Activated T-cell treated with anti-CD3 and anti-CD28 coated beads for 4 hours (primary cell): ENCODE data around the gene SHLD1.
"Not testable (repeated sequence)": the region's sequence is repeated elsewhere in the genome, so short reads cannot be mapped to it uniquely, and the experiment has no call there.

Source experiments
- DNase-seq: peaks from one replicate; pipeline ENCODE4 v3.0.0-alpha.2; 2020

Gene SHLD1

DNA sequence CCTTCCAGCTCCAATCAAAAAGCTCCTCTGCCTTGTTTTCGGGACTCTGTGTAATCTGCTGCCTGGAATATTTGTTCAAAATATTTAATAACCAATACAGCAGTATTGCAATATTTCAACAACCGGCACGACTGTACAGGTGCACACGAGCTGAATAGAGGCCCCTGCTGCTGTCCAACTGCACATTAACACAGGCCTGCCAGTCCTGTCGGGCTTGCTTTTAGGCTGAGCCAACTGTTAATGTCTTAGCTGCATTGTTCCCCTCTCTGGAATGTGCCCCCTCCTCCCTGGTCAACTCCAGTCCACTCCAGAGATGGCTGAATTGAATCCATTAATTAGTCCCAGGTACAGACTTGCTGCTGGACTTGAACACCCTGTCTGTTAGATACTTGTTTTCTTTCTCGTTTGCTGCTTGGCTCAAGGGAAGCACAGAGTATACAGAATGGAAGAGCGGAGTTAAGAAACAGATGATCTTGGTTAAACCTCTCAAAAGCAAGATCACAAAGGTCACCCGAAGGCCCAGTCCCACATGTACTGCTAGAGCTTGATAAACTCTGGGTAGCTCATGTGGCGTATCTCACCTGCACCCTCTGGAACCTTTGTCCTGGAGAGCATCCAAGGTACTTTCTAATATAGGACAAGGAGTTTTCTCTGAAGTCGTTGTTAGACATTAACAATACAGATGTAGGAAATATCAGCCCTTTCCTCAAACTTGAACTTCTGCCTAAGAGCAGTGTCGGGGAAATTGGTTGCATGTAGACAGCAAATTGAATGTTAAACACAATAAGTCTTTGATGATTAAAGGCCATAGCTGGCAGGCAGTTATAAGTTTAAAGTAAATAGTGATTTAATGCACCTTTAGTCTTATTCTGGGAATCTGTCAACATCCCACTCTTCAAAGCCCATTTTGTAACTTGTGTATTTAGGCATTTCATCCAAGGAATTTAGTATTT lies 31.9 kb downstream of the SHLD1 start:
- DNase-seq, result no peak

DNA sequence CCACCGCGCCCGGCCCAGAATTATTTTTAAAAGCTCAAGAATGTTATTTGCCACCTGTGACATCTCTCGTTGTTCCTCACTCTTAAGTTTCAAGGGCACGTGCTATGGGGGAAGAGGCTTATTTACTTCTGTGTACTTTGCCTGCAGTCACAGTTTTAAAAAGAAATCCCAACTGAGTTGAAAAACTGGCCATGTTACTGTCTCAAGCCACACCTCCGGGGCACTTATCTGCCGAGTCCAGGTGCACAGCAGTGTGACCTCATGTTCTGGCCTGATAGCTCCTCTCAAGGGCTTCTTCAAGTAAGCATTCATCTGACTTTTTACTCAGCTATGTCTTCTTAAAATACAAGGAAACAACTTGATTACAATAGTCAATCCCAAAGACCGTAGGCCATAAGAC lies 34.5 kb downstream of the SHLD1 start:
- DNase-seq, result no peak

DNA sequence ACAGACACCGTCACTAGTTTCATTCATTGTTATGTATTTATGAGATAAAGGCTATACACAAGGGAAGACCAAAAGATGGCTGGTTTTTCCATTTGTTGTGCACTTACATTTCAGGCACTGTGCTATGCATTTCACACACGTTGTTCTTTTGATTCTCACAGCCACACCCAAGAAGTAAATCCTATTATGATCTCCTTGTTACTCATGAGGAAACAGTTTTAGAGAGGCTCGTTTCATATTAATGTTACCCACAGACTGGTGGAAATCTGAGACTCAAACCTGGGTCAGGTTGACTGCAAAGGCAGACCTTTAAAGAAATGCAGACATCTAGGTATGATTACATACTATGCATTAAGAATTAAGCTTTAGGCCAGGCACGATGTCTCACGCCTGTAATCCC lies 34.9 kb downstream of the SHLD1 start:
- no peak for DNase-seq

DNA sequence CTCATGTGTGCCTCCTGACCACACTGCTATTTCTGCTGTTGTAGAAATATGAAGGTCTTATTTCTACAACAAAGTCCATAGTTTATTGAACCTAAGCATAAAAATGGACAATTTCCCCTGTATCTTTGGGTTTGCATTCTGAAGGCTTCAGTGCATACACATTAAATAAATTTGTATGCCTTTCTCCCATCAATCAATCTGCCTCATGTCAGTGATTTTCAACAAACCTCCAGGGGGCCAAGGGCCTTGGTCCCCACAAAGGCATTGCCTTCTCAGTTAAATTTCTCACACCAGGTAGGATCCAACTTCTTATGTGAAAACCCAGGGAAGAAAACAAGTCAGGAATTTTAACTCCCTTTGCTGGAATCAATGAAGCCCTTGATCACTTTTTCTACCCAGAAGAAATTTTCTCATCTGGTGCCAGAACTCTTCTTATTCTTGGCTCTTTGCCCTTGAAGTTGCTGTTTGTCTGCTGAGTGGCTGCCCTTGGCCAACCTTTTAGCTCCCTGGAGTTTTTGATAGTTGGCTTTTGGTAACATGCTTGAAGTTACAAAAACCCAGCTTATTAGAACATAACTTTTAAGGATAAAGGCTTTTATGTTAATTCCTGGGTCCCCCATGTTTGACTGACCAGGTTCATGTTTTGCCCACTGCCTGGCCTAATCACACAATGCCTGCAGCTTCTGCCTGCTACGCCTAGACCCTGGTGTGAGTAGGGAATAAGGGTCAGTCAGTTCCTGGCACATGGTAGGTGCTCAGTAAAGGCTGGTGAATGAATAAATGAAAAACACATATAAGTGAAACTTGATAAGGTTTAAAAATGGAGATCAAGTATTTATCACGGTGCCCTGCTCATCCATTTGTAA lies 37.0 kb downstream of the SHLD1 start:
- DNase-seq, result no peak

DNA sequence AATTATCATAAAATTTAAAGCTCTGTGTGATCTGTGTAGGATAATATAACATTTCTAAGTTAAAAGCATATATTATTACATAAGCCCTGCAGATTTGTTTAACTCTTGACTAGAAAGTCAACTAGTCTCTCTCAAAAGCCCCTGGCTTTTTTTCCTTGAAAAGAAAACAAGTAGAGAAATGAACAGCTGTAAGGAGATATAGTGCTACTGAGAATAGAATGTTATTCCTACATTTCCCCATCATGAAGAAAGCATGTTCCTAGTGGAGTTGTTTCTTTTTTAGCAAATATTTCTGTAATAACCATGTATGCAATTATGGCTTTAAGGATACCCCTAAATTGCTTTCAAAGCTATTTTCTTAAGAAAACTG lies 37.6 kb downstream of the SHLD1 start:
- no peak for DNase-seq

DNA sequence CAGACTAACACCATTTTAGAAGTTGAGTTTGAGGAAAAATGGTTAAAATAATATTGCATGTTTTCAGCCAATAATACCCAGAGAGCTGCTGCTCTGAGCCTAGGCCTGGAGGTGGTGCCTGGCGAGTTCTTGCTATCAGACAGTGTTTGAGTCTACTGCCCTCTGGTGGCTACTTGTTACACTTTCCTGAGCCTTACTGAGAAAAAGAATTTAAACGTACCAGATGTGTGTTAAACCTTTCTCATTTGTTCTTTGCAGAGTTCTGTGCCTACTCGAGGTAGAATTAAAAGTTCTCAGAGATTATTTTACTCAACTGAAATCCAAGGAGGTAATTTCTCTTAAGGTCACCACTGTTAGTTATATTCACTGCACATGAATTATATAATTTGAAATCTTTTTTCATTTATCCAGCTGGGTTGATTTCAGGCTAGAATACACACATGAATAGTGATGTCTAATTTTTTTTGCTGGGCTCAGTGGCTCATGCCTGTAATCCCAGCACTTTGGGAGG lies 38.2 kb downstream of the SHLD1 start:
- peak; percentile 71 for DNase-seq

DNA sequence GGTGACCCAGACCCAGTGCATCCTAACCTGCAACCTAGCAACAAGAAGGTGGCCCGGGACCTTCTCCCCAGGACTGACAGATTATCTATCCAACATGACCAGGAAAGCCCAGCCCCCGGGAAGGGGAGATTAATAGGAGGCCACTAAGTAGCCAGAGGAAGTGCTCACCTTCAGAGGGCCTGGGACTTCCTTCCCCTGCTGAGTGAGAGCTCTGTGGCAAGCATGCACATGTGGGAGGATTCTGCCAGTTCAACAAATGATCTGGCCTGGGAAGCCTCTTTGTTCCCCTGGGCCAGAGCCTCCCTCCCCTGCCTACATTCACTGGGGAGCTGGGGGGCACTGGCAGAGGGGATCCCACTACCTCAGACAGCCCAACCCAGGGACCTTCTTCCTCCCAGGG lies 39.6 kb downstream of the SHLD1 start:
- no peak for DNase-seq

DNA sequence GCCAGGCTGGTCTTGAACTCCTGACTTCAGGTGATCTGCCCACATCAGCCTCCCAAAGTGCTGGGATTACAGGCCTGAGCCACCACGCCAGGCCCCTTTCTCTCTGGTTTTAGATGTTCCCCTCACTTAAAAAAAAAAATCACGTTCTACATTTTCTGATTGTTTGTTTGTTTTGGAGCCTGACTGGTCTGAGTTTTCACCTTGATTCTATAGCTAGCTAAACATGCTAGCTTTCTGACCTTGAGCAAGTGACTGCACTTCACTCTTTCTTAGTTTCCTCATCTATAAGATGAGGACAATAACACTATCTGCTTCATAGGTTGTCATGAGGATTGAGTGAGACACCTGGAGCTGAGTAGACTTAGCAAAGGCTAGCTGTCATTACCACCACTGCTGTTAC lies 43.7 kb downstream of the SHLD1 start:
- DNase-seq, result no peak

DNA sequence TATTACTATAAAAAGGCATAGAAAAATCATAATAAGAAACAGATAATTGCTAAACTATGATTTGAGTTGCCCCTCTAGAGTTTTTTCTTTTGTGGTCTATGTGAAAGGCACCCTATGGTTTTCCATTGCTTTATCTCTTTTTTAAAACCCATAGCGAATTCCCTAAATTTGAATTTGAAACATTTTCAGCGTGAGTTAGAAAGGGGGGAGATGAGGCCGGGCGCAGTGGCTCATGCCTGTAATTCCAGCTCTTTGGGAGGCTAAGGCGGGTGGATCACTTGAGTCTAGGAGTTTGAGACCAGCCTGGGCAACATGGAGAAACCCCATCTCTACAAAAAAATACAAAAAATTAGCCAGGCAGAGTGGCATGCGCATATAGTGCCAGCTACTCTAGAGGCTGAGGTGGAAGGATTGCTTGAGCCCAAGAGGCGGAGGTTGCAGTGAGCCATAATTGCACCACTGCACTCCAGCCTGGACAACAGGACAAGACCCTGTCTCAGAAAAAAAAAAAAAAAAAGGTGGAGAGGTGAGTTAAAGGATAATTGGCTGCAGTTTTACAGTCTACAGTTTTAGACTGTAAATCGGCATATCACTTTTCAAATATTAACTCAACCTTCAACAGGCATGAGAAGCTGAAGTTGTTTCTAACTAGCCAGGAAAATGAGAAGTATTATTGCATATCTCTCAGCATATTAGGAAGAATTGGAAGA lies 46.3 kb downstream of the SHLD1 start:
- no peak for DNase-seq

DNA sequence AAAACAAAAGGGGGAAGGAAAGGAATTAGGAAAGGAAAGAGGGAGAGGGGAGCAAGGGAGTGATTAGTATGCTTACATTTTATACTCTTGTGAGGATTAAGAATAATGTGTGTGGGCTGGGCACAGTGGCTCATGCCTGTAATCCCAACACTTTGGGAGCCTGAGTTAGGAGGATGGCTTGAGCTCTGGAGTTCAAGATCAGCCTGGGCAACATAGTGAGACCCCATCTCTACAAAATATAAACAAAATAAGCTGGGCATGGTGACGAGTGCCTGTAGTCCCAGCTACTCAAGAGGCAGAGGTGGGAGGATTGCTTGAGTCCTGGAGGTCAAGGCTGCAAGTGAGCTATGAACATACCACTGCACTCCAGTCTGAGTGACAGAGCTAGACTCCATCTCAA lies 47.0 kb downstream of the SHLD1 start:
- no peak for DNase-seq

DNA sequence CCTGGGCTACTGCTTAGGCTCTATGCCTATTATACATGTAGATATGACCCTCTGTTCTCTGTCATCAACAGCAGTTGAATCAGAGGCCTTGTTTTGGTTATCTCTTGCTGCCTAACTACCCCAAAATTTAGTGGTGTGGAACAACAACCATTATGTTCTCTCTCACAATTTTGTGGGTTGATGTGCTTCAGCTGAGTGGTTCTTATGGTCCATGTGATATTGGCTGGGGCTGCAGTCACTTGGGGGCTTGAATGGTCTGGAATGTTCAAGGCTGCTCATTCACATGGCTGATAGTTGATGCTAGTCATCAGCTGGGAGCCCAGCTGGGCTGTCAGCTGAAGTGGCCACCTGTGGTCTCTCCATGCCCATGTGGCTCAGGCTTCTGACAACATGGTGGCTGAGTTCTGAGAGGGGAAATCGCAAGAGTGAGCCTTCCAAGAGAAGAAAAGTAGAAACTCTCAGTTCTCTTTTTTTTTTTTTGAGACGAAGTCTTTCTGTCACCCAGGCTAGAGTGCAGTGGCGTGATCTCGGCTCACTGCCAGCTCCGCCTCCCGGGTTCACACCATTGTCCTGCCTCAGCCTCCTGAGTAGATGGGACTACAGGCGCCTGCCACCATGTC lies 47.8 kb downstream of the SHLD1 start:
- DNase-seq, result no peak

DNA sequence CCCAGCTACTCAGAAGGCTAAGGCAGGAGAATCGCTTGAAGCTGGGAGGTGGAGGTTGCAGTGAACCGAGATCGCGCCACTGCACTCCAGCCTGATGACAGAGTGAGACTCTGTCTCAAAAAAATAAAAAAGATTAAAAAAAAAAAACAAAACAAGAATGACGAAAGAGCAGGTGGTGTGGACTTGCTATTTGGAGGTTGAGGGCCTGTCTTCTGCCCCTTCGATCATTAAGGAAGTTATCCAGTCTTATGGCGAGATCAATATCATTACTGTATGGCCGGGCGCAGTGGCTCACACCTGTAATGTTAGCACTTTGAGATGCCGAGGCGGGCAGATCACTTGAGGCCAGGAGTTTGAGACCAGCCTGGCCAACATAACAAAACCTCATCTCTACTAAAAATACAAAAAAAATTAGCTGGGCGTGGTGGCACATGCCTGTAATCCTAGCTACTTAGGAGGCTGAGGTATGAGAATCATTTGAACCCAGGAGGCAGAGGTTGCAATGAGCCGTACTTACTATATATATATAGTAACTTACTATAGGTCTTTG lies 53.6 kb downstream of the SHLD1 start:
- DNase-seq, result not testable (repeated sequence)

DNA sequence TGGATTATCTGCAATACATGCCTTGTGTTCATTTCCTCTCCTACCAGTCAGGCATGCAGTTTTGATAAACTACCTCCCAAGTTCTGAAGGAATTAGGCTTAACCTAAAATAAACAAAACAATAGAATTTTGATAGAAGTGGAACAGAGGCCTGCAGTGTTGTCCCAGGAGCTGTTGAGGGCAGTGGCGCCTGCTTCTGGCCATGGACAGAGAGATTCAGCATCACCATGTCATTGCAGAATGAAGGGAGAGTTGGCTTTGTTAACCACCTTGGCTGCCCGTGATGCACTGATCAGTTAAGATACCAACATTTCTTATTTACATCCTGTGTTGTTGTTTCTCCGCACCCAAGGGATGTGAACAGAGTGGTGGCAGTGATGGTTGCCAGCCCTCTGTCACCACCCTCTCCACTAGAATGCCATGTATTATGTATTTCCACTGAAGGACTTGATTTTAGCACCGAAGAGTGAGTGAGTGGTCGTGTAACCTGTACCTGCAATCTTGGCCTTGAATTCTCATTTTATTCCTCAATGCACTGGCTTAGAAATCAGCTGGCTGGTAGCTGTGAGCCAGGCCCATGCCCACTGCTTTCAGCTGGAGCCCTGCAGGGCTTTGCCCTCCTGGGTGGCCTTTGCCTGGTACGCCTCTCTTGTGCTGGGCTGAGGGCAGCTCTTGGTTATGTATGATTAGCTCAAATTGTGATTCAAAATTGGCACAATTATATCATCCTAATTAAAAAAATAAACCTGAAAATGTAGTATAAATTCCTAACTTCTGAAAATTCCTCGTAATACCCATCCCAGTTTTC lies 56.5 kb downstream of the SHLD1 start:
- DNase-seq, result no peak

DNA sequence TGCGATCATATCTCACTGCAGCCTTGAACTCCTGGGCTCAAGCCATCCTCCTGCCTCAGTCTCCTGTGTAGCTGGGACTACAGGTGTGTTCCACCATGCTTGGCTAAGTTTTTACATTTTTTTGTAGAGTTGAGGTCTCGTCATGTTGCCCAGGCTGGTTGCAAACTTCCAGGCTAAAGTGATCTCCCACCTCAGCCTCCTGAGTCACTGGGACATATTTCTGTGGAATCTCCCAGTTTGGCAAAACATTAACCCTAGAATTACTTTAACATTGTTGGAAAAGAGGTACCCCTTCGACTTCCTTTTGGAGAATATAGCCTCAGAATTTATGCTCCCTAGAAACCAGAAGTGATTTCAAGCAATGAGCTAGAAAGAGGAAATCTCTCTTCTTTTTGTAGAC lies 57.2 kb downstream of the SHLD1 start:
- DNase-seq, result no peak

DNA sequence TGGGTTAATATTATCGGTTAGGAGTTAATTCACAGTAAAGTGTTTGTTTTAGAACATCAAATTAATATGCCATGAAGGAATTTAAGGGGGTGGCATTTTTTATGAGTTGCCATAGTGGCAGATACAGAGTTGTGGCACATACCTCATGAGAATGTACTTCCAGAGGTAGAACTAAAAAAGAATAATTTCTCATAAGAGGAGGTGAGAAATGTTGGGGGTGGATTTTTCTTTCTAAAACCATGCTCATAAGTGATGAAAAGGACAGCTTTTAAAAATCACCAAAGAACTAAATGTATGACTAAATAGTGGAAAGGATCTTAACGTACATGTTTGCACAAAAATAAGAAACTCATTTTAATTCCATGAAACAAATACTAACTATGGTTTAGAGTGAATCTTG lies 58.7 kb downstream of the SHLD1 start:
- no peak for DNase-seq

DNA sequence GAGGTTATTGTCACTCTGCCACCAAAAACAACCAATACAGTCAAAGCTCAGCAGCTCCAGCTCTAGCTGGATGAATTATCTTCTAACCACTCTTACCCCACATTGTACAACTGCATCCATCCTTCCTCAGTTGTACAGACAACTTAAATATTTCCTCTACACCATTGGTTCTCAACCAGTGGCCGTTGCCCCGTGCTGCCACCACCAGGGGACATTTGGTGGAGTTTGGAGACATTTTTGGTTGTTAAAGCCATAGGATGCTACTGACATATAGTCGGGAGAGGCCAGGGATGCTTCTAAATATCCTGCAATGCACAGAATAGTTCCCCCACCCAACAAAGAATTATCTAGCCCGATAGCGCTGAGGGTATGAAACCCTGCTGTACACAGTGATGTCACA lies 59.3 kb downstream of the SHLD1 start:
- DNase-seq, result no peak

DNA sequence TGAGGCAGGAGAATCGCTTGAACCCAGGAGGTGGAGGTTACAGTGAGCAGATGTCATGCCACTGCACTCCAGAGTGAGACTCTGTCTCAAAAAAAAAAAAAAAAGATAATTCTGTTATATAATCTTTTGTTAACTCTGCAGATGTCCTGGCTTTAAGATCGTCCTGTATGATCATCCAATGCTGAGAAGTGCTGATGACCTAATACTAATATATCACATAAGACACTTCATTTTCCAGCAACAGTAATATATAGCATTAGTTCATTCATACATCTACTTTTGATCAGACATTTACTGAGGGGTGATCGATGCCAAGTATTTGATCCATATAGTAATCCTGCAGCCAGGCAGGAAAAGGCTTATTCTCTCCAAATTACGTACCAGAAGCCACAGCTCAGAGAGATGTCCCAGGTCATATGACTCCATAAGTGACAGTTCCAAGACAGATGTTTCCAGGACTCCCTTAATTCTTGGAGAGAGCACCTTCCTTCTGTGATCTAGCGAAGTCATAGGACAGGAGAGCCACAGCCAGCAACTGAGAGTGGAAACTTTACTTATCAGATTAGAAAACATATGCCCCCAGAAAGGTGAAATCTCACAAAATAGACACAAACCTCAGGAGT lies 60.7 kb downstream of the SHLD1 start:
- no peak for DNase-seq

DNA sequence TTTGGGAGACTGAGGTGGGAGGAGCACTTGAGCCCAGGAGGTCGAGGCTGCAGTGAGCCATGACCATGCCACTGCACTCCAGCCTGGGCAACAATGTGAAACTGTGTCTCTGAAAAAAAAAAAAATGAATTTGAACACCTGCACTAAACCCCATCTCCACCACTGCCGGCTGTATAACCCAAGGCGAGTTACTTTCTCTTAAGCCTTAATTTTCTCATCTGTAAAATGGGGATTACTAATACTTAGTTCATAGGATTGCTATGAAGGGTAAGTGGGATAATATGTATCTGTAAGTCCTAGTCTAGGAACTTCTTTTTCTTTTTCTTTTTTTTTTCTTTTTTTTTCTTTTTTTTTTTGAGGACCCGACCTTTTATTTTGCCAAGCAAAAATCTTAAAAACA lies 61.5 kb downstream of the SHLD1 start:
- no peak for DNase-seq

DNA sequence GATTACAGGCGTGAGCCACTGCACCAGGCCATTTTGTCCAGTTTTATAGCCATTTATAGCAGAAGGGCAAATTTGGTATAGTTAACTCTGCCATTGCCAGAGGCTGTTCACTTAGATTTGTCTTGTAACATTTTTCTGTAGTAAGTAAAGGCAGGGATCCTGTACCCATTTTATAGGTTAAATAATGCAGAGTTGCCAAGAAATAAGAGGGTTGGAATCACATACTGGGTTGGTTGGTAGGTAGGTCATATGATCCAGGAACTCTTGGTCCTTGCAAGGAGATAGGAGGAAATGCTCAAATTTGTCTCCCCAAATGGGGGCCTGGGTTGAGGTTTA lies 68.1 kb downstream of the SHLD1 start:
- DNase-seq, result no peak

DNA sequence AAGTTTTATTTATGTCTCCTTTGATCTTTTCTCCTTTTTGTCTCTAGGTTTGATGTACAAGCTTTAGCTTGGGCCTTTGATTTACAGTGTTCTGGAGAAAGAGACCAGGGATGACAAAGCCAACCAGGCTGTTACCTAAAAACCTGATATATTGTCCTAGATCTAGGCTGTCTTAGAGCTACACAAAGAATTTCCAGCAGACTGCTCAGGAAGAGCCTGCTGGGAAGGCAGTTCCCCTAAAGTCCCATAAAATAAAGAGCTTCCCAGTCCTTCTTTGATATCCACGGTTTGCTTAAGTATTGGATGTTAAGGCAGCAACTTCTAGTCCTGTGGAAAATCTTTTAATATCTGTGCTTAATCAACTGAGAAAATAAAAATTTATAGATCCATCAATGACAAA lies 70.5 kb downstream of the SHLD1 start:
- no peak for DNase-seq

DNA sequence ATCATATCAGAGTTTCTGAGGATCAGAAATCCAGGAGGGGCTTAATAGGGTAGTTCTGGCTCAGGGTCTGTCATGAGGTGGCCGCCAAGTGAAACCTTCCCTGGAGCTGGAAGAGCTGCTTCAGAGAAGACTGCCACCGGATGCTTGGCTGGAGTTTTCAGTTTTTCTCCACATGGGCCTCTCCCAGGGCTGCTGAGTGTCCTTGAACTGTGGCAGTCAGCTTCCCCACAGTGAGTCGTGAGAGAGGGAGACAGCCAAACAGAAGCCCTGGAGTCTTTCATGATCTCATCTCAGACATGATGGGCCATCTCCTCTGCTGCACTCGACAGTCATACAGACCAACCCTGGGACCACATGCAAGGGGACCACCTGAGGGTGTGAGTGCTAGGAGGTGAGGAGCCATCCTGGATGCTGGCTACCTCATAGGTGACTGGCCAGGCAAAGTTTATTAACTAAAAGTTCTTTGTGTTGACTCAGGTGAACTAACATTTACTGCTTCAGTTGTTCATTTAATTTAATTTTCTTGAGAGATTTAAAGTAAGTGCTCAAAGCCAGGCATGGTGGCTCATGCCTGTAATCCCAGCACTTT lies 71.5 kb downstream of the SHLD1 start:
- no peak for DNase-seq
